GM12875 (cell line): ENCODE measurements around the gene TSEN15.

Experiments
- H3K4me3 ChIP-seq: one replicate; pipeline ENCODE4 v1.5.1; 2011; ENCODE audit warnings: low read depth, low read length, control low read depth
- TF ChIP-seq, protein P1 (sequence below): IDR thresholded peaks from 2 replicates; pipeline ENCODE4 v1.5.1; 2011; ENCODE audit warnings: low read depth, mild to moderate bottlenecking, control low read depth, inconsistent platforms, low read length, moderate library complexity, borderline replicate concordance; ENCODE audit not compliant: insufficient read depth

The TSEN15 gene

GRCh38 chr1:184114818-184115398 lies 63.4 kb downstream of the TSEN15 start:
- TF ChIP-seq, protein P1, sequence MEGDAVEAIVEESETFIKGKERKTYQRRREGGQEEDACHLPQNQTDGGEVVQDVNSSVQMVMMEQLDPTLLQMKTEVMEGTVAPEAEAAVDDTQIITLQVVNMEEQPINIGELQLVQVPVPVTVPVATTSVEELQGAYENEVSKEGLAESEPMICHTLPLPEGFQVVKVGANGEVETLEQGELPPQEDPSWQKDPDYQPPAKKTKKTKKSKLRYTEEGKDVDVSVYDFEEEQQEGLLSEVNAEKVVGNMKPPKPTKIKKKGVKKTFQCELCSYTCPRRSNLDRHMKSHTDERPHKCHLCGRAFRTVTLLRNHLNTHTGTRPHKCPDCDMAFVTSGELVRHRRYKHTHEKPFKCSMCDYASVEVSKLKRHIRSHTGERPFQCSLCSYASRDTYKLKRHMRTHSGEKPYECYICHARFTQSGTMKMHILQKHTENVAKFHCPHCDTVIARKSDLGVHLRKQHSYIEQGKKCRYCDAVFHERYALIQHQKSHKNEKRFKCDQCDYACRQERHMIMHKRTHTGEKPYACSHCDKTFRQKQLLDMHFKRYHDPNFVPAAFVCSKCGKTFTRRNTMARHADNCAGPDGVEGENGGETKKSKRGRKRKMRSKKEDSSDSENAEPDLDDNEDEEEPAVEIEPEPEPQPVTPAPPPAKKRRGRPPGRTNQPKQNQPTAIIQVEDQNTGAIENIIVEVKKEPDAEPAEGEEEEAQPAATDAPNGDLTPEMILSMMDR = no peak
- H3K4me3 ChIP-seq = no peak overlapping the region

- no peak overlapping the region for H3K4me3 ChIP-seq
- TF ChIP-seq, protein P1 = no peak
Observed at GRCh38 chr1:184116287-184116686, 64.8 kb downstream of the TSEN15 start.

DNA sequence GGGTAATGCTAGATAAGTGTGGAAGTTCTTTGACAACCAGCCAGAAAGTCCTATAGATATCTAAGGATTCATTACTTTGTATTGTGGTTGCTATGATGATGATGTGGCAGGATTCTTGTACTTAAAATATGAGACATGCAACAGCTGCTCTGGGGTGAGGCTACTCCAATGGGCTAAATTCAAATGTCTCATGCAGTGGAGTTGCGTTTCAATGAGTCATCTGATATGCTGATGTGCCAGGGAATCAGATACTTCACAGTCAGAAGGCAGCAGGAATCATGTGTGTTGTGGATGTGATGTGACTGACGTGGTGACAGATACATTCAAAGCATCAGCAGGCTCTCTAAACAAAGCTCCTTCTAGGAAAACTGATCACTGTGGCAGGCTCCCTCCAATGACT lies 66.5 kb downstream of the TSEN15 start:
- TF ChIP-seq, protein P1 = no peak

More for the DNA sequence above, 66.5 kb downstream of the TSEN15 start:
- no peak overlapping the region for H3K4me3 ChIP-seq
